Measurements from ENCODE around the gene NKIRAS1. TPM values are rescaled to one million over a fixed set of nuclear protein-coding genes. Genes with fewer than 3 reads are reported as not detected.

The NKIRAS1 gene
- total RNA-seq, 1 experiment from 2014 or later = 7.3 TPM

DNA sequence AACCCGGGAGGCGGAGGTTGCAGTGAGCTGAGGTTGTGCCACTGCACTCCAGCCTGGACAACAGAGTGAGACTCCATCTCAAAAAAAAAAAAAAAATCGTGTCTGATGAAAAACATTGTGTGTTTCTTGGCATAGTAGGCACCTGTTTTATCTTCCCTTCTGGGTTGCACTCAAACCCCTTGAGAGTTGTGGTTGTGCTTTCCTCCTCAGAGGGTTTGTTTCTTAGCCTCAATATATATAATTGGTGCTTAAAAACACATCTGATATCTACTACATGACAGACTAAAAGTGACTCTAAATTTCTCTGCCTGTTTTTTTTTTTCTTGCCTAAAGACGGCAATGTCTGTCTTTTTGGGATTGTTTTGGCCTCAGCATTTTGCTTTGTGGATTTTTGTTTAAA, 35.9 kb upstream of the NKIRAS1 start:
- H3K4me1 Mint-ChIP-seq = peaks cover 28% of the 10 kb centered on the region
- POLR2A ChIA-PET = no interaction called here
- no peak for DNase-seq (ENCODE audit: low spot score)
- peaks cover 17% of the 10 kb centered on the region for H3K36me3 Mint-ChIP-seq
- peaks cover 3% of the 10 kb centered on the region; the same call in 1 of the 2 replicates for H3K9me3 Mint-ChIP-seq
- H3K27me3 Mint-ChIP-seq (ENCODE audit: low read depth) = no peaks in the 10 kb centered on the region
- no peak for ATAC-seq
- TF ChIP-seq, protein P1, sequence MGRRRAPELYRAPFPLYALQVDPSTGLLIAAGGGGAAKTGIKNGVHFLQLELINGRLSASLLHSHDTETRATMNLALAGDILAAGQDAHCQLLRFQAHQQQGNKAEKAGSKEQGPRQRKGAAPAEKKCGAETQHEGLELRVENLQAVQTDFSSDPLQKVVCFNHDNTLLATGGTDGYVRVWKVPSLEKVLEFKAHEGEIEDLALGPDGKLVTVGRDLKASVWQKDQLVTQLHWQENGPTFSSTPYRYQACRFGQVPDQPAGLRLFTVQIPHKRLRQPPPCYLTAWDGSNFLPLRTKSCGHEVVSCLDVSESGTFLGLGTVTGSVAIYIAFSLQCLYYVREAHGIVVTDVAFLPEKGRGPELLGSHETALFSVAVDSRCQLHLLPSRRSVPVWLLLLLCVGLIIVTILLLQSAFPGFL (CRISPR knock-in tag; IDR thresholded peaks at IDR 0.05; ENCODE audit: borderline replicate concordance) = no peak
- TF ChIP-seq, protein P2, sequence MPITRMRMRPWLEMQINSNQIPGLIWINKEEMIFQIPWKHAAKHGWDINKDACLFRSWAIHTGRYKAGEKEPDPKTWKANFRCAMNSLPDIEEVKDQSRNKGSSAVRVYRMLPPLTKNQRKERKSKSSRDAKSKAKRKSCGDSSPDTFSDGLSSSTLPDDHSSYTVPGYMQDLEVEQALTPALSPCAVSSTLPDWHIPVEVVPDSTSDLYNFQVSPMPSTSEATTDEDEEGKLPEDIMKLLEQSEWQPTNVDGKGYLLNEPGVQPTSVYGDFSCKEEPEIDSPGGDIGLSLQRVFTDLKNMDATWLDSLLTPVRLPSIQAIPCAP (CRISPR knock-in tag; IDR thresholded peaks at IDR 0.05) = no peak
- TF ChIP-seq, protein P3, sequence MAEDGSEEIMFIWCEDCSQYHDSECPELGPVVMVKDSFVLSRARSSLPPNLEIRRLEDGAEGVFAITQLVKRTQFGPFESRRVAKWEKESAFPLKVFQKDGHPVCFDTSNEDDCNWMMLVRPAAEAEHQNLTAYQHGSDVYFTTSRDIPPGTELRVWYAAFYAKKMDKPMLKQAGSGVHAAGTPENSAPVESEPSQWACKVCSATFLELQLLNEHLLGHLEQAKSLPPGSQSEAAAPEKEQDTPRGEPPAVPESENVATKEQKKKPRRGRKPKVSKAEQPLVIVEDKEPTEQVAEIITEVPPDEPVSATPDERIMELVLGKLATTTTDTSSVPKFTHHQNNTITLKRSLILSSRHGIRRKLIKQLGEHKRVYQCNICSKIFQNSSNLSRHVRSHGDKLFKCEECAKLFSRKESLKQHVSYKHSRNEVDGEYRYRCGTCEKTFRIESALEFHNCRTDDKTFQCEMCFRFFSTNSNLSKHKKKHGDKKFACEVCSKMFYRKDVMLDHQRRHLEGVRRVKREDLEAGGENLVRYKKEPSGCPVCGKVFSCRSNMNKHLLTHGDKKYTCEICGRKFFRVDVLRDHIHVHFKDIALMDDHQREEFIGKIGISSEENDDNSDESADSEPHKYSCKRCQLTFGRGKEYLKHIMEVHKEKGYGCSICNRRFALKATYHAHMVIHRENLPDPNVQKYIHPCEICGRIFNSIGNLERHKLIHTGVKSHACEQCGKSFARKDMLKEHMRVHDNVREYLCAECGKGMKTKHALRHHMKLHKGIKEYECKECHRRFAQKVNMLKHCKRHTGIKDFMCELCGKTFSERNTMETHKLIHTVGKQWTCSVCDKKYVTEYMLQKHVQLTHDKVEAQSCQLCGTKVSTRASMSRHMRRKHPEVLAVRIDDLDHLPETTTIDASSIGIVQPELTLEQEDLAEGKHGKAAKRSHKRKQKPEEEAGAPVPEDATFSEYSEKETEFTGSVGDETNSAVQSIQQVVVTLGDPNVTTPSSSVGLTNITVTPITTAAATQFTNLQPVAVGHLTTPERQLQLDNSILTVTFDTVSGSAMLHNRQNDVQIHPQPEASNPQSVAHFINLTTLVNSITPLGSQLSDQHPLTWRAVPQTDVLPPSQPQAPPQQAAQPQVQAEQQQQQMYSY (CRISPR knock-in tag; IDR thresholded peaks at IDR 0.05) = no peak
- TF ChIP-seq GABPB1 (CRISPR knock-in tag; IDR thresholded peaks at IDR 0.05) (no peak), ZBTB21 (CRISPR knock-in tag; IDR thresholded peaks at IDR 0.05; ENCODE audit: borderline replicate concordance) (no peak), GTF2I (CRISPR knock-in tag; conservative IDR thresholded peaks at IDR 0.05) (no peak)
- TF ChIP-seq, protein P4, sequence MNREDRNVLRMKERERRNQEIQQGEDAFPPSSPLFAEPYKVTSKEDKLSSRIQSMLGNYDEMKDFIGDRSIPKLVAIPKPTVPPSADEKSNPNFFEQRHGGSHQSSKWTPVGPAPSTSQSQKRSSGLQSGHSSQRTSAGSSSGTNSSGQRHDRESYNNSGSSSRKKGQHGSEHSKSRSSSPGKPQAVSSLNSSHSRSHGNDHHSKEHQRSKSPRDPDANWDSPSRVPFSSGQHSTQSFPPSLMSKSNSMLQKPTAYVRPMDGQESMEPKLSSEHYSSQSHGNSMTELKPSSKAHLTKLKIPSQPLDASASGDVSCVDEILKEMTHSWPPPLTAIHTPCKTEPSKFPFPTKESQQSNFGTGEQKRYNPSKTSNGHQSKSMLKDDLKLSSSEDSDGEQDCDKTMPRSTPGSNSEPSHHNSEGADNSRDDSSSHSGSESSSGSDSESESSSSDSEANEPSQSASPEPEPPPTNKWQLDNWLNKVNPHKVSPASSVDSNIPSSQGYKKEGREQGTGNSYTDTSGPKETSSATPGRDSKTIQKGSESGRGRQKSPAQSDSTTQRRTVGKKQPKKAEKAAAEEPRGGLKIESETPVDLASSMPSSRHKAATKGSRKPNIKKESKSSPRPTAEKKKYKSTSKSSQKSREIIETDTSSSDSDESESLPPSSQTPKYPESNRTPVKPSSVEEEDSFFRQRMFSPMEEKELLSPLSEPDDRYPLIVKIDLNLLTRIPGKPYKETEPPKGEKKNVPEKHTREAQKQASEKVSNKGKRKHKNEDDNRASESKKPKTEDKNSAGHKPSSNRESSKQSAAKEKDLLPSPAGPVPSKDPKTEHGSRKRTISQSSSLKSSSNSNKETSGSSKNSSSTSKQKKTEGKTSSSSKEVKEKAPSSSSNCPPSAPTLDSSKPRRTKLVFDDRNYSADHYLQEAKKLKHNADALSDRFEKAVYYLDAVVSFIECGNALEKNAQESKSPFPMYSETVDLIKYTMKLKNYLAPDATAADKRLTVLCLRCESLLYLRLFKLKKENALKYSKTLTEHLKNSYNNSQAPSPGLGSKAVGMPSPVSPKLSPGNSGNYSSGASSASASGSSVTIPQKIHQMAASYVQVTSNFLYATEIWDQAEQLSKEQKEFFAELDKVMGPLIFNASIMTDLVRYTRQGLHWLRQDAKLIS (CRISPR knock-in tag; IDR thresholded peaks at IDR 0.05; ENCODE audit: borderline replicate concordance) = no peak
- TF ChIP-seq, protein P5, sequence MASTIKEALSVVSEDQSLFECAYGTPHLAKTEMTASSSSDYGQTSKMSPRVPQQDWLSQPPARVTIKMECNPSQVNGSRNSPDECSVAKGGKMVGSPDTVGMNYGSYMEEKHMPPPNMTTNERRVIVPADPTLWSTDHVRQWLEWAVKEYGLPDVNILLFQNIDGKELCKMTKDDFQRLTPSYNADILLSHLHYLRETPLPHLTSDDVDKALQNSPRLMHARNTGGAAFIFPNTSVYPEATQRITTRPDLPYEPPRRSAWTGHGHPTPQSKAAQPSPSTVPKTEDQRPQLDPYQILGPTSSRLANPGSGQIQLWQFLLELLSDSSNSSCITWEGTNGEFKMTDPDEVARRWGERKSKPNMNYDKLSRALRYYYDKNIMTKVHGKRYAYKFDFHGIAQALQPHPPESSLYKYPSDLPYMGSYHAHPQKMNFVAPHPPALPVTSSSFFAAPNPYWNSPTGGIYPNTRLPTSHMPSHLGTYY (CRISPR knock-in tag; IDR thresholded peaks at IDR 0.05) = no peak
- H3K27ac Mint-ChIP-seq = 0 out of 2 replicates have a peak overlapping the region, but pooled peaks have one; percentile 27
- H3K4me3 Mint-ChIP-seq = no peak overlapping the region
- CTCF ChIA-PET = interaction anchor here (0.6 to 1.0 kb wide), 2 partner anchors 58 to 233 kb away, joined by 3 read pairs; no protein-coding TSS in a partner anchor

DNA sequence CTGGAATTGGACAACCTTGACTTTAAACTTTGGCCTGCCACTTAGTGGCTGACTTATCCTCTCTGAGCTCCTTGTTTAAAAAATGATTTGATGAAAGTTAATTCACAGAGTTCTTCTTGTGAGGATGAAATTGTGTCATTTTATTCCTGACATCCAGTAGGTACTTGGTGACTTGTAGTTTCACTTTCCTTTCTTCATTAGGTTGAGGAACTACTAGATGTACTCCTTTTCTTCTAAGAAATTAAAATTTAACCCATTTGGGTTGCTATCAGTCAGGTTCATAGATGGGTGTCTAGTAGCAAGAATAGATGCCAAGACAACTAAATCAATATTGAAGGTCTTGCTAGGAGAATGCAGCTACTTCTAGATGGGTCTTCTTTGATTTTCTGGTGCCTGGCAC, 33.5 kb upstream of the NKIRAS1 start:
- DNase-seq (ENCODE audit: low spot score) = no peak
- H3K9me3 Mint-ChIP-seq = no peaks in the 10 kb centered on the region
- POLR2A ChIA-PET = interaction anchor here (0.7 to 6.3 kb wide), 2 partner anchors 33 to 40 kb away, joined by 5 to 31 read pairs; partner anchors contain the start of genes NKIRAS1 and RPL15
- peaks cover 38% of the 10 kb centered on the region for H3K4me1 Mint-ChIP-seq
- TF ChIP-seq, protein P6, sequence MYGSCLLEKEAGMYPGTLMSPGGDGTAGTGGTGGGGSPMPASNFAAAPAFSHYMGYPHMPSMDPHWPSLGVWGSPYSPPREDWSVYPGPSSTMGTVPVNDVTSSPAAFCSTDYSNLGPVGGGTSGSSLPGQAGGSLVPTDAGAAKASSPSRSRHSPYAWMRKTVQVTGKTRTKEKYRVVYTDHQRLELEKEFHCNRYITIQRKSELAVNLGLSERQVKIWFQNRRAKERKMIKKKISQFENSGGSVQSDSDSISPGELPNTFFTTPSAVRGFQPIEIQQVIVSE (CRISPR knock-in tag; IDR thresholded peaks at IDR 0.05; ENCODE audit: borderline replicate concordance) = no peak
- TF ChIP-seq, protein P7, sequence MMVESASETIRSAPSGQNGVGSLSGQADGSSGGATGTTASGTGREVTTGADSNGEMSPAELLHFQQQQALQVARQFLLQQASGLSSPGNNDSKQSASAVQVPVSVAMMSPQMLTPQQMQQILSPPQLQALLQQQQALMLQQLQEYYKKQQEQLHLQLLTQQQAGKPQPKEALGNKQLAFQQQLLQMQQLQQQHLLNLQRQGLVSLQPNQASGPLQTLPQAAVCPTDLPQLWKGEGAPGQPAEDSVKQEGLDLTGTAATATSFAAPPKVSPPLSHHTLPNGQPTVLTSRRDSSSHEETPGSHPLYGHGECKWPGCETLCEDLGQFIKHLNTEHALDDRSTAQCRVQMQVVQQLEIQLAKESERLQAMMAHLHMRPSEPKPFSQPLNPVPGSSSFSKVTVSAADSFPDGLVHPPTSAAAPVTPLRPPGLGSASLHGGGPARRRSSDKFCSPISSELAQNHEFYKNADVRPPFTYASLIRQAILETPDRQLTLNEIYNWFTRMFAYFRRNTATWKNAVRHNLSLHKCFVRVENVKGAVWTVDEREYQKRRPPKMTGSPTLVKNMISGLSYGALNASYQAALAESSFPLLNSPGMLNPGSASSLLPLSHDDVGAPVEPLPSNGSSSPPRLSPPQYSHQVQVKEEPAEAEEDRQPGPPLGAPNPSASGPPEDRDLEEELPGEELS (CRISPR knock-in tag; IDR thresholded peaks at IDR 0.05) = no peak
- TF ChIP-seq TCF7 (CRISPR knock-in tag; IDR thresholded peaks at IDR 0.05; ENCODE audit: low read depth) = no peak
- TF ChIP-seq RORB (CRISPR knock-in tag; IDR thresholded peaks at IDR 0.05) = no peak
- H3K27ac Mint-ChIP-seq = no peak overlapping the region
- no peaks in the 10 kb centered on the region for H3K27me3 Mint-ChIP-seq (ENCODE audit: low read depth)
- CTCF ChIA-PET = interaction anchor here (0.8 to 1.2 kb wide), 2 partner anchors 62 to 116 kb away, joined by 3 to 4 read pairs; no protein-coding TSS in a partner anchor
- no peak overlapping the region for H3K4me3 Mint-ChIP-seq
- H3K36me3 Mint-ChIP-seq = peaks cover 5% of the 10 kb centered on the region; the same call in 1 of the 2 replicates
- no peak for ATAC-seq

All from WTC11 (cell line).